ENCODE results near the gene ARHGAP33.
"Not testable (repeated sequence)": the region's sequence is repeated elsewhere in the genome, so short reads cannot be mapped to it uniquely, and the experiment has no call there.

ARHGAP33 gene

DNA sequence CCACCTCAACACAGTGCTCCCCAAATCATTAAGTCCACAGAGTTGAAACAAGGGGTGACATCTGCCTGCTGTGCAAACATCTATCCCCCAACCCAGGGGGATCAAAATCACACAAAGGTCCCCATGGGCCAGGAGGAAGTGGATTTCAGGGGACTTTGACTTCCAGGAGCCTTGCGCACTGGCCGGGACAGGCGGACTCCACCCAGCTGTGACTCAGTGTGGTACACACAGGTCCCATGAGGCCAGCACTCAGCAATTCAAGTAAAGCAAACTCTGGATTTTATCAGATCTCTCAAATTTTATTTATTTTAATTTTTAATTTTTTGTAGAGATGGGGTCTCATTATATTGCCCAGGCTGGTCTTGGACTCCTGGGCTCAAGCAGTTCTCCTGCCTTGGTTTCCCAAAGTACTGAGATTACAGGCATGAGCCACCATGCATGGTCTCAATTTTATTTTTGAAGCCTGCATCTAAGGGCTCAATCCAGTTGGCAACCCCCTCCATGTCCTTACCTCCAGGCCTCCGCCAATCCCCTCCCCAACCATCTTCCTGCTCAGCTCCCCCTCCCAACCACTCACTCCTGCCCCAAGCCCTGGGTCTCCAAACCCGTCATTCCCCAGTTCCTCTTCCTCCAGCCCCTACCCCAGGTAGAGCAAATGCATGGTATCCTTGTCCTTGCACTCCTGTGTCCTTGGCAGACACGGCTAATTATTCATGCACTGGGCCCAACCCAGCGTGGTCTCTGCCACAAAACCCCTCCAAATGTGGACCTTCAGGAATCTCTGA is 18.2 kb downstream of the ARHGAP33 start:
- Histone ChIP-seq H3K4me3 (ENCODE audit: low read length) (no peak overlapping the region), H3K27ac (ENCODE audit: low read depth, low read length) (no peak overlapping the region), H3K56ac (ENCODE audit: low read length) (no peak overlapping the region), H3K79me1 (ENCODE audit: low read length) (no peaks in the 10 kb centered on the region), H3K18ac (ENCODE audit: low read length) (no peak overlapping the region), H2BK120ac (ENCODE audit: low read depth, low read length) (no peak overlapping the region), H3K9ac (ENCODE audit: low read length) (no peak overlapping the region), H3K27me3 (ENCODE audit: insufficient read depth, low read length, poor library complexity) (peaks cover 7% of the 10 kb centered on the region), H3K79me2 (ENCODE audit: control insufficient read depth, insufficient read depth, low read length) (no peaks in the 10 kb centered on the region), H2BK5ac (ENCODE audit: low read length) (no peak overlapping the region), H3K4me2 (ENCODE audit: low read length) (no peak overlapping the region), H3K4ac (ENCODE audit: low read depth, low read length) (no peak overlapping the region), H3K4me1 (ENCODE audit: control insufficient read depth, low read depth, low read length) (peaks cover 2% of the 10 kb centered on the region), H3K36me3 (ENCODE audit: control insufficient read depth, insufficient read depth, low read length) (no peaks in the 10 kb centered on the region), H2AK5ac (ENCODE audit: low read length) (no peak overlapping the region), H4K8ac (ENCODE audit: low read depth, low read length) (no peak overlapping the region), H4K5ac (ENCODE audit: low read length) (no peak overlapping the region), H3K23ac (ENCODE audit: low read length) (no peak overlapping the region), H2BK15ac (replicated peaks; ENCODE audit: low read depth) (no peak overlapping the region)
- WGBS (ENCODE audit: extremely low coverage, insufficient coverage, low lambda C conversion rate), result no CpG with 5 or more reads among the region's 7 CpGs
- no peak for DNase-seq

DNA sequence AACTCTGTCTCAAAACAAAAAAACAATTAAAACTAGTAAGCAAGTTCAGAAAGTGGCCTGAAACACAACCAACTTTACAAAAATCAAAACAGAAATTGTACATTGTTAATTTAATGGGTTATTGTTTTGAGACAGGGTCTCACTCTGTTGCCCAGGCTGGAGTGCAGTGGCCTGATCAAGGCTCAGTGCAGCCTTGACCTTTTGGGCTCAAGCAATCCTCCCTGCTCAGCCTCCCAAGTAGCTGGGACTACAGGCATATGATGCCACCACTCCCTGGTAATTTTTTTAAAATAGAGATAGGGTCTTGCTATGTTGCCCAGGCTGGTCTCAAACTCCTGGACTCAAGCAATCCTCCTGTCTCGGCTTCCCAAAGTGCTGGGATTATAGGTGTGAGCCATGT is 20.2 kb downstream of the ARHGAP33 start:
- H3K9ac ChIP-seq (ENCODE audit: low read length); H4K5ac ChIP-seq (ENCODE audit: low read length); H2BK5ac ChIP-seq (ENCODE audit: low read length); H3K4me1 ChIP-seq (ENCODE audit: control insufficient read depth, low read depth, low read length); H3K4me3 ChIP-seq (ENCODE audit: low read length); H4K8ac ChIP-seq (ENCODE audit: low read depth, low read length); H2BK15ac ChIP-seq (replicated peaks; ENCODE audit: low read depth); H3K4ac ChIP-seq (ENCODE audit: low read depth, low read length); H3K79me2 ChIP-seq (ENCODE audit: control insufficient read depth, insufficient read depth, low read length); H3K56ac ChIP-seq (ENCODE audit: low read length); H3K23ac ChIP-seq (ENCODE audit: low read length); H3K27me3 ChIP-seq (ENCODE audit: insufficient read depth, low read length, poor library complexity); DNase-seq; H3K27ac ChIP-seq (ENCODE audit: low read depth, low read length); H2BK120ac ChIP-seq (ENCODE audit: low read depth, low read length); H2AK5ac ChIP-seq (ENCODE audit: low read length); H3K18ac ChIP-seq (ENCODE audit: low read length); H3K79me1 ChIP-seq (ENCODE audit: low read length); H3K36me3 ChIP-seq (ENCODE audit: control insufficient read depth, insufficient read depth, low read length); H3K4me2 ChIP-seq (ENCODE audit: low read length): not testable (repeated sequence)
- WGBS (ENCODE audit: extremely low coverage, insufficient coverage, low lambda C conversion rate), result no CpG with 5 or more reads among the region's 1 CpG

DNA sequence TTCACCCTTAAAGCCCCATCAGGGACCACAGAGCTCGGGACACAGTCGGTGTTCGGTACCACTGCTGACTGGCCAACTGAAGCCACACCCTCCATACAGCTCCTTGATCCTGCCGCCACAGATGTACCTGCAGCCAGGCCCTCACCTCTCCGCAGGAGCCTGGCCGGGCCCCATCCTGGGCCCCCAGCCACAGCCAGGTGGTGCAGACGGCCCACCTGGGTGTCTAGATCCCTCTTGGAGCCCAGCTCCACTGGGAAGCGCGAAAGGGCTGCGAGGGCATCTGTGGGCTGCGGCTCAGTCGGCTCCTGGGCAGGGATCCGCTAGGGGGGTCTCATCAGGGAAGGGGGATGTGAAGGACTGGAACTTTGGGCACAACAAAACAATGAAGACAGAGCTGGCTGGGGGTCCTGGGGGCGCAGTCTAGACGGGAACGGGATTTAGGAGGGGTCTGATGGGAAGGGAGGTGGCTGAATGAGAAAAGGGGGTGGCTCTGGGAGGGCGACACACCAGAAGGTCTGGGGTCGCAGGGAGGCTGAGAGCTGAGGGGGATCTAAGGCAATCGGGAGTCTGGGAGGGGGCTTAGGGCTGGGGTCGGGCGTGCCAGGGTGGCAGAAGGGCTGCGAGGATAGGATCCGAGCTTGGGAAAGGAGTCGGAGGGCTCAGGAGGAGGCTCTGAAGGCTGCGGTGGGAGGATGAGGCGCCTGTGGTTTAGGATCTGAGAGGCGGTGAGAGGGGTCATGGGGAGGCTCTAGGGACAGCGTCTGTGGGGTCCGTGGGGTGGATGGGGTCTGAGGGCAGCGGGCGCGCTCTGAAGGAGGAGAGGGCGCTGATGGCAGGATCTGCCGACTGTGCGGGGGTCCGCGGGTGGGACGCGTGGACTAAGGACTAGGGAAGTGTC is 21.5 kb downstream of the ARHGAP33 start:
- Histone ChIP-seq H3K4me2 (ENCODE audit: low read length) (peak overlapping the region; percentile 18), H3K27ac (ENCODE audit: low read depth, low read length) (no peak overlapping the region), H3K23ac (ENCODE audit: low read length) (no peak overlapping the region), H3K79me1 (ENCODE audit: low read length) (no peaks in the 10 kb centered on the region), H3K4ac (ENCODE audit: low read depth, low read length) (no peak overlapping the region), H3K27me3 (ENCODE audit: insufficient read depth, low read length, poor library complexity) (peaks cover 7% of the 10 kb centered on the region), H2BK120ac (ENCODE audit: low read depth, low read length) (no peak overlapping the region), H3K4me1 (ENCODE audit: control insufficient read depth, low read depth, low read length) (peaks cover 2% of the 10 kb centered on the region), H2AK5ac (ENCODE audit: low read length) (no peak overlapping the region), H3K4me3 (ENCODE audit: low read length) (no peak overlapping the region), H3K9ac (ENCODE audit: low read length) (peak overlapping the region; percentile 38), H3K18ac (ENCODE audit: low read length) (no peak overlapping the region), H3K79me2 (ENCODE audit: control insufficient read depth, insufficient read depth, low read length) (no peaks in the 10 kb centered on the region), H3K56ac (ENCODE audit: low read length) (peak overlapping the region; percentile 84), H4K8ac (ENCODE audit: low read depth, low read length) (no peak overlapping the region), H3K36me3 (ENCODE audit: control insufficient read depth, insufficient read depth, low read length) (no peaks in the 10 kb centered on the region), H4K5ac (ENCODE audit: low read length) (no peak overlapping the region), H2BK5ac (ENCODE audit: low read length) (no peak overlapping the region), H2BK15ac (replicated peaks; ENCODE audit: low read depth) (no peak overlapping the region)
- no peak for DNase-seq
- whole genome bisulfite sequencing (ENCODE audit: extremely low coverage, insufficient coverage, low lambda C conversion rate), result no CpG with 5 or more reads among the region's 39 CpGs

DNA sequence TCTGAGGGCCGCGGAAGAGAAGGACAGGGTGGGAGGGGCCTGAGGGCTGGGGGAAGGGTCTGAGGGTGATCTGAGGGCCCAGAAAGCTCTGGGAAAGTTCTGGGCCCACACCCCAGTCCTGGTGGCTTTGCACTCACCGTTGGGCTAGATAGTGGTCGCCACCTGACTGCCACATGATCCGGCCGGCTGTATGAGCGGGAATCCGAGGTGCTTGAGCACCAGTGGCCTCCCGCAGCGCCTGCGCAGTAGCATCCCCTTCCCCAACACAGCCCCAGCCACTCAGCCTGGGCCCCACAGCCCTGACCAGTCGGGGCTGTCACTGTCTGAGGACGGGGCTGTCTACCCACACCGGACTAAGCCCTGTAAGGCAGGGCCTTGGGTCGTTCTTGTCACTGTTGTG is 22.3 kb downstream of the ARHGAP33 start:
- Histone ChIP-seq H2BK15ac (replicated peaks; ENCODE audit: low read depth) (no peak overlapping the region), H3K4me2 (ENCODE audit: low read length) (no peak overlapping the region), H4K5ac (ENCODE audit: low read length) (no peak overlapping the region), H3K9ac (ENCODE audit: low read length) (peak overlapping the region; percentile 51), H3K79me1 (ENCODE audit: low read length) (no peaks in the 10 kb centered on the region), H3K27me3 (ENCODE audit: insufficient read depth, low read length, poor library complexity) (peaks cover 7% of the 10 kb centered on the region), H3K4me1 (ENCODE audit: control insufficient read depth, low read depth, low read length) (peaks cover 2% of the 10 kb centered on the region), H3K56ac (ENCODE audit: low read length) (peak overlapping the region; percentile 84), H3K36me3 (ENCODE audit: control insufficient read depth, insufficient read depth, low read length) (no peaks in the 10 kb centered on the region), H2BK120ac (ENCODE audit: low read depth, low read length) (no peak overlapping the region), H3K23ac (ENCODE audit: low read length) (no peak overlapping the region), H3K4me3 (ENCODE audit: low read length) (no peak overlapping the region), H2AK5ac (ENCODE audit: low read length) (no peak overlapping the region), H3K27ac (ENCODE audit: low read depth, low read length) (no peak overlapping the region), H2BK5ac (ENCODE audit: low read length) (no peak overlapping the region), H3K79me2 (ENCODE audit: control insufficient read depth, insufficient read depth, low read length) (no peaks in the 10 kb centered on the region), H4K8ac (ENCODE audit: low read depth, low read length) (no peak overlapping the region), H3K4ac (ENCODE audit: low read depth, low read length) (no peak overlapping the region), H3K18ac (ENCODE audit: low read length) (no peak overlapping the region)
- DNase-seq, result peak; percentile 55
- no CpG with 5 or more reads among the region's 15 CpGs for WGBS (ENCODE audit: extremely low coverage, insufficient coverage, low lambda C conversion rate)

DNA sequence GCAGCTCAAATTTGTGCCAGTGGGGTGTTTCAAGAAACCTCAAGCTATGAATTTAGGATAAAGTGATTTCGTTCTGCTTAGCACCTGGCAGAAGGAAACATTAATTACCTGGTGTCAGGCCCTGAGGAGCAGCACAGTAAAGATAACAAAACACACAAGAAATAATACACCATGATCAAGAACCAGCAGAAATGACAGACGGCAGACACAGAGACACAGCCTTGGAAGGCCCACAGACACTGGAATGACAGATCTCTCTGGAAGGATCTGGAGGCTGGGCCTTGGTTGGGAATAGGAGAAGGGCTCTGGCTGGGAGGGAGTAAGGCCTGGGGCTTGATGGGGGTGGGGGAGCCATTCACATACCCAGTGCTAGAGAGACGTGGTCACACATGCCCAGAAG is 26.5 kb downstream of the ARHGAP33 start:
- DNase-seq, result no peak
- no CpG with 5 or more reads among the region's 3 CpGs for WGBS (ENCODE audit: extremely low coverage, insufficient coverage, low lambda C conversion rate)

More for the DNA sequence above, 26.5 kb downstream of the ARHGAP33 start:
- no peak overlapping the region for H2BK5ac ChIP-seq (ENCODE audit: low read length)
- H3K4me1 ChIP-seq (ENCODE audit: control insufficient read depth, low read depth, low read length), result peaks cover 2% of the 10 kb centered on the region
- H3K4me3 ChIP-seq (ENCODE audit: low read length), result no peak overlapping the region
- H3K23ac ChIP-seq (ENCODE audit: low read length), result no peak overlapping the region
- H3K36me3 ChIP-seq (ENCODE audit: control insufficient read depth, insufficient read depth, low read length), result no peaks in the 10 kb centered on the region
- no peak overlapping the region for H2AK5ac ChIP-seq (ENCODE audit: low read length)
- no peak overlapping the region for H3K4ac ChIP-seq (ENCODE audit: low read depth, low read length)
- no peak overlapping the region for H3K9ac ChIP-seq (ENCODE audit: low read length)
- no peaks in the 10 kb centered on the region for H3K79me2 ChIP-seq (ENCODE audit: control insufficient read depth, insufficient read depth, low read length)
- H3K27me3 ChIP-seq (ENCODE audit: insufficient read depth, low read length, poor library complexity), result peaks cover 2% of the 10 kb centered on the region
- no peak overlapping the region for H2BK120ac ChIP-seq (ENCODE audit: low read depth, low read length)
- no peak overlapping the region for H4K8ac ChIP-seq (ENCODE audit: low read depth, low read length)
- H3K56ac ChIP-seq (ENCODE audit: low read length), result no peak overlapping the region
- H3K27ac ChIP-seq (ENCODE audit: low read depth, low read length), result no peak overlapping the region
- H3K79me1 ChIP-seq (ENCODE audit: low read length), result no peaks in the 10 kb centered on the region
- no peak overlapping the region for H3K4me2 ChIP-seq (ENCODE audit: low read length)
- H3K18ac ChIP-seq (ENCODE audit: low read length), result no peak overlapping the region
- H4K5ac ChIP-seq (ENCODE audit: low read length), result no peak overlapping the region
- H2BK15ac ChIP-seq (replicated peaks; ENCODE audit: low read depth), result no peak overlapping the region
